ENCODE data around the gene NFASC.

The NFASC gene

DNA sequence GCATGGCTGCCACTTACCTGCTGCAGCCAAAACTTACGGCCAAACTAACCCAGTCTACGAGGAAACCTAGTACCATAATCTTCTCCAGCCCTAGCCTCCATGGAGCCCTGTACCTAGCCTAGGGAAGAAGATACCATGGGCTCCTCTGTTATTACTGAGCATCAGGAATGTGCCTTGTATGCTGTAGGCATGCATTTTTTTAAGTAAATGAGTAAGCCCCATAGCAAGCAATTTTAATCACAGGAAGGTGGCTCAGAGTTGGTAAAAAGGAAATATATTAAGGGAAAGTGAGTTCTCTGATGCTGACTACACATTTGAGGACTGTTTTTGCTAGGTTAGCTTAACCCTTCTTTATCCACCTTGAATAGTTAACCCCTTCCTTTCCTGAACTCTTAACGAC lies 21.2 kb downstream of the NFASC start:
- no peak for DNase-seq

DNA sequence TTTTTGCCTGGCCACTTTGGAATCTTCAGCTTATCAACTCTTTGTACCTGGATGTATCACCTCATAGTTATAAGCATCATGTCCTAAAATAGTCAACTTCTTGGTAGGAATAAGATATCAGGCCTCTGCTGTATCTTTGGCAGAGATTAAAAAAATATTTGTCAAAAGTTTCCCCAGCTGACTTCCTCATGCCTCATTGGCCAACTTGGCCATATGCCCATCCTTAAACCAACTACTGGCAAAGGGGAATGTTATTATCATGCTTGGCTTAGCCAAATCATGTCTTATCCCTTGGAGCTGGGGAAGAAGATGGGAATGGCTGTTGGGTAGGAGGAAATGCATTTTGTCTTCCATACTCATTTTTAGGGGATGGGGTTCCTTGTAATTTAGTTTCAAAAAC lies 23.4 kb downstream of the NFASC start:
- no peak for DNase-seq

DNA sequence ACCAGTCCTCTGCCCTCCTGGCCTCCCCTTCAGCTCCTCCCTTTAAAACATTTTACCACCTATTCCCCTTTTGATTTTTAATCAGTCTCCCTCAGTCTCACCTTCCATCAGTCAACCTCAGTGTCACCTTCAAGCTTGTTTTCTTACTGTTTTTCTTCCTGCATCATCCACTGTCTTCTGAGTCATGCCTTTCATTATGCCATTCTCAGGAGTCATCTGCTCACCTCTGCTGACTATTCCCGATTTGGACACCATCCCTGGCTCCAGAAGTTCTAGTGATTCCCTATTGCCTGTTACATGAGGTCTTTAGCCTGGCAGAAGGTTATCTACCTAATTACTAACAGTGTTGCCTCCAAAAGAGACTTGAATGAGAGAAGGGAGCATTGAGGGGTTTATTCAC lies 23.9 kb downstream of the NFASC start:
- no peak for DNase-seq

DNA sequence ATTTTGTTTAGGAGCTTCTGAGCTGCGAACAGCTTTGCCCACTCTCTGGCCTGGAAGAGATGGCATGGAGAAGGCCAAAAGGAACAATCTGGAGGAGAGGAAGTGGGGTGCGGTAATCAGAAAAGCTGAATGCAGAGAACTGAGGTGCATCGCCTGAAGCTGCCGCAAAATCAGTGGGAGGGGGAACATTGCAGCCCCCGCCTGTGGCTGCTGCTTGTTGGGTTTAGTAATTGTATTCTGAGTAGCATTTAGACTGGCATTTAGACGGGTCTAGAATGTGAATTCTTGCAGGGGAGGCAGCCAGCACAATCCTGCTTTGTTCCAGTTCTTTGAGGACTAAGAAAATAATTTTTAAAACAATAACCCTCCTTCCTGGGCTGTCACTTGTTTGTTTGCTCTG lies 25.4 kb downstream of the NFASC start:
- DNase-seq, result no peak

DNA sequence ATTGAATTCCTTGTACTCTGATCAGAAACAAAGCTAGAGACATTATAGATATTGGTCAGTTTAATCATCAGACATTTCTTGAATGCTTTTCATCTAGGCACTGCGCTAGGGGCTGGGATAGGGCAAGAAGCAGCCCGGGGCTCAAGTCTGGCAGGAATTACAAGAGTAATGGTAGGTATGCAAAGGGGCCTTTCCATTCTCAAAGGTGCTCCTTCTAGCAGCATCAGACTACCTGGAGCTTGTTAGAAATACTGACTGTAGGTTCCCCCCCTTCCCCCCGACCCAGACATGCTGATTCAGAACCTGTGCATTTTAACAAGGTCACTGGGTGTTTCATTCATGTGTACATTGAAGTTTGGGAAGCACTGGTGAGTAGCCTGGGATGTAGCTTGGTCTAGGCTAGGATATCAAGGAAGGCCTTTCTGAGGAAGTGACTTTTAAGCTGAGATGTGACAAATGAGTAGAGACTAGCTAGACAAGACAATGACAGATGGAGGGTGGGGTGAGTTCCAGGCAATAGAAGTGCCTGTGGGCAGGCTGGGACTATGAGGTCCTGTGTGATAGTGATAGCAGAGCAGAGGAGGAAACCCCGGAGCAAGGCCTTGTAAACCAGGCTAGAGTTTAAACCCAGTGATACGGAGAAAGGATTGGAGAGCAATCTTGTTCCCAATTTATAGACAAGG lies 26.3 kb downstream of the NFASC start:
- DNase-seq, result no peak

DNA sequence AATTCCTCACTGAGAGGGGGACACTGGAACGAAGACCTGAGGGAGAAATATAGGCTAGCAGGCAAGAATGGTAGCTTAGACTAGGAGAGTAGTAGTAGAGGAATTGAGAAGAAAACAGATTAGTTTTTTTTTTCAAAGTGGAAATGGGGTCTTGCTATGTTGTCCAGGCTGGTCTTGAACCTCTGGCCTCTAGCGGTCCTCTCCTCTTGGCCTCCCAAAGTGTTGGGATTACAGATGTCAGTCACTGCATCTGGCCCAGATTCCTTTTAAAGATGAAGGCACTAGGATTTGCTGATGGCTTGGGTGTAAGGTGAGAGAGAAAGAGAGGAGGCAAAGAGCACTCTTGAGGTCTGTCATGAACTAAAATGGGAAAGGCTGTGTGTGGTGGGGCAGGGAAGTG lies 30.1 kb downstream of the NFASC start:
- DNase-seq, result no peak

DNA sequence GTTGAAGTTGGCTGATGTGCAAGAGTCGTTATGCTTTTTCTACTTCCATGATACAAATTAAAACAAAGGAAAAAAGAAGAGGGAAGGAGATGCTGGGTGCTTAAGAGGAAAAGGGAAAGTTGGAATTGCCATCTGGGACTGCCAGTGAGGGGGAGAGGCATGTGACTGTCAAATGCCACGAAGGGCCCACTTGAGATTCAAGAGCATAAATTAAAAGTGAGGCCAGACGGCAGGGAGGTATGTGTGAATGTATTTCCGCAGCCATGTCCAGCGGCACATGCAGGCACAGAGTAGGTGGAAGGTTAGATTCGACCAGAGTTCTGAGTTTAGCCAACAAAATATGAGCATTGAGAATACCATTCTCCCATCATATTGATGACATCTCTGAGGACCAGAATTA lies 32.0 kb downstream of the NFASC start:
- DNase-seq, result no peak

DNA sequence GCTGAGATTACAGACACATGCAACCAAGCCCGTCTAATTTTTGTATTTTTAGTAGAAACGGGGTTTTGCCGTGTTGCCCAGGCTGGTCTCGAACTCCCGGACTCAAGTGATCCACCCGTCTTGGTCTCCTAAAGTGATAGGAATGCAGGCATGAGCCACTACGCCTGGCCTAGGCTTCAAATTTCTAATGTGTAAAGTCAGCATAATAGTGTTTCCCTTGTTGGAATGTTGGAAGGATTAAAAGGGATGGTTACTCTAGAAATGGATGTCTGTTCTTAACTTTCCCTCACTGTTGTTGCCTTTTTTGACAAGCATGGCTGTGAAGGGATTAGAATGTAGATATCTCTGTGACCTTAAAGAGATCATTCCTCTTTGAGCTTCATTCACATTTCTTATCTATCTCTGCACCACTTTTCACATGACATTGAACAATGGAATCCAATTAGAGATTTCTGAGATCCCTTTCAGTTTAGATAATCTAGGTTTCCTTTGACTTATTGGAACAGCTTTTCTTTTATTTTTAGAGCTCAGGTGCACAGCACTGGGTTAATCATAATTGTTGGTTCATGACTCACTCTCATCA lies 33.7 kb downstream of the NFASC start:
- no peak for DNase-seq

DNA sequence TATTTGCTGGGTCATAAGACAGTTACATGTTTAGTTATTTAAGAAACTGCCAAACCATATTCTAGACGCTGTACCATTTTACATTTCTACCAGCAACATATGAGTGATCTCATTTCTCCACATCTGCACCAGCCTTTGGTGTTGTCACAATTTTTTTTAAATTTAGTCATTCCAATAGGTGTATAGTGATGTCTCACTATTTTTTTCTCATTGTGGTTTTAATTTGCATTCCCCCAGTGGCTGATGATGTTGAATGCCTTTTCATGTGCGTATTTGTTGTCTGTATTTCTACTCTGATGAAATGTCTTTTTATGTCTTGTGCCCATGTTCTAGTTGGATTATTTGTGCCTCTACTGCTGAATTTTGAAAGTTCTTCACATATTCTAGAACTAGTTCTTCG lies 38.4 kb downstream of the NFASC start:
- DNase-seq, result no peak

DNA sequence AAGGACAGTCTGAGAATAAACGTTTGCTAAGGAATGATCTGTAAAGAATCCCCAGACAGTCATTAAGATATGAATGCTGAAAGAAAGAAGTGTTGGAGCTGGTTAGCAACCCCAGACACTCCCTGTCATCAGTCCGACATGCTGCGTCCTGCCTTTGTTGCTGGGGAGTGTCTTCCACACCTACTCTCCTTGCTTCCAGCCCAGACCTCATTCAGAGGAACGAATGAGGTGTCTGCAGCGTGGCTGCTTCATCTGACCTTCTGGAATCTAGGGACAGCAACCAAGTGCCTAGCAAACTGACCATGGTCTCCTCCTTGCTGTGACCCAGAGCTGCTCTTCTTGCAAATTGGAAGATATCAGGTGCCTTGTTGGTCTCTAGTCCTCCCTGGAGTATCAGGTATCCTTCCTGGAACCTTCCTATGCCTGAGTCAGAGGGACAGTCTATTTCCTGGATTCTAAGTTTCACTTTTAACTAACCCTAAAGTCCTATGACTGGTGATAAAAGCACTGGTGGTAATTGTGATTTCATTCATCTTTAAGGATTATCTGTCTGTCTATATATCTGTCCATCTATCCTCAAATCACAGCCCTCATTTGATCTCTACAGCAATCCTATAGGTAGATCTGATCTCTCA lies 45.3 kb downstream of the NFASC start:
- no peak for DNase-seq

DNA sequence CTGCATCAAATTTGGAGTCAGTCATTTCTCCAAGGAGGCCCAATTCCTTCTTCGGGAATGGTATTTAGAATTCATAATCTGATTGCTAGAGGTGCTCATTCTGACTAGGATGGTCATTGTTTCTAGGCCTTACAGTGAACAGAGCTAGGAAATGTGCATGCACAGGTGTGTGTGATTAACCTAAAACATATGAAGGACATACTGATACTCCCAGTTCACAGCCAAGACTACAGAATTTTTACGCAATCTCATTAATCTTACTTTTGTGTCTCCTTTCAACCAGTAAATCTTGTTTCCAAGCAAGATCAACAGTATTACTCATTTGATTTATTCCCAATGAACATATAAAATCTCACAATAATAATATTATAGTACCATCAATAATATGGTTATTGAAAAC lies 47.1 kb downstream of the NFASC start:
- DNase-seq, result no peak

DNA sequence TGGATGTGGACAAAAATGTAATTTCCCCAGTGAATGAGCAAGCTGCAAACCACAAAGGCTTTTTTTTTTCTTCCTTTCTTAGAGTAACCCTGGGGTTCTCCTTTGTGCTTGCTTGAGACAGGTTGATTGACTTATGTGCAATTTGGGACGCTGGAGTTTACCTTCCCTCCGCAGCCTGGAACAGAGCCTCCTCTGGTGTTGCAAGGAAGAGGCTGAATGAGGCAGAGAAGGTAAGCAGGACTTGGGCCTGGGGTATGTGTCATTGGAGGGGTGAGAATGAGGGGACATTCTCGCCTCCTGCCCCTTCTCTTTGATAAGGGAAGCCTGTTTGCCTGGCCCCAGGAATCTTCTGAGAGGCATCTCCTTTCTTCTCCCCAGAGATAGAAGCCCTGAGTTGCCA lies 49.8 kb downstream of the NFASC start:
- no peak for DNase-seq

DNA sequence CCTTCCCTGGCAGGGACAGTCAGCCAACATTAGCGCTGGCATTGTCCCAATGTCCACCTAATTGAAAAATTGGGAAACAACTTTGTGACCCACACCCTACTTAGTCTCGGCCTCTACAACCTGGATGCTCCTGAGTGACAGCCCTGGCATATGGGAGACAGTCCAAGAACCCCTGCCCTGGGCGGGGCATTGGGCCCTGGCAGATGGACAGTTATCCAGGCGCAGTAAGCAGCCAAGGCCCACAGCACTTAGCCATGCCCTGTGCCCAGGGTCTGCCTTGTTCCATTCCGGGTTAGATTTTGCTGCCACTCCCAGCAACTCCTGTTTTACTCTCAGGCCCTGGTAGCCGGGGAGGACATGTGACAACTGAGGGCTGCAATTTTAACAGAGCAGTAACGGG lies 50.3 kb downstream of the NFASC start:
- no peak for DNase-seq

DNA sequence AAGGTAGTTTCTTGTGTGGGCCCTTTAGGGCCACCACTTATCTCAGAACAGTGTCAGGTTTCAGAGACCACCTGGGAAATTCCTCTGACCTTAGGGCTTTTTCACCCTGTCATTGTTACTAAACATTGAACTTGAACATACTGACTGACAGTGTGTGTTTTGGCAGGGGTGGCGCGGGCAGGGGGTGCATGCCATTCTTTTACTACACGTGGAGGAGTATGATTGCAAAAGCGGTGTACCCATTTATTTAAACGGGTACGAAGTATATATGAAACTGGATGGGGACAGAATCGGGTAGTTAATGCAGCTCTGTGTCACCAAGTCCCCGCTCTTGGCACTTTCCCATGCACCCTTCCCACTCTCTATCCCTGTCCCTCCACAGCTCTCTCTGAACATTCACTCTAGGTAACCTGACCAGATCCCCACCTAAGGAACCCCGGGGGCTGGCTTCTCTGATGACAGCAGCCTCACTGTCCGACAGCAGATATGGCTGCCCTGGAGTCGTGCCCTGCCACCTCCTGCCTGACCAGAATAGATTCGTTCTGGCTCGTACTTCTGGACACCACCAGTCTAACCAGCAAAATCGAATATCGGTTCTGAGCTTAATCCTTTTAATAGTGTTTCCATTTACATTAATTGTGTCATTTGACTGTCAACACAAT lies 51.3 kb downstream of the NFASC start:
- no peak for DNase-seq

DNA sequence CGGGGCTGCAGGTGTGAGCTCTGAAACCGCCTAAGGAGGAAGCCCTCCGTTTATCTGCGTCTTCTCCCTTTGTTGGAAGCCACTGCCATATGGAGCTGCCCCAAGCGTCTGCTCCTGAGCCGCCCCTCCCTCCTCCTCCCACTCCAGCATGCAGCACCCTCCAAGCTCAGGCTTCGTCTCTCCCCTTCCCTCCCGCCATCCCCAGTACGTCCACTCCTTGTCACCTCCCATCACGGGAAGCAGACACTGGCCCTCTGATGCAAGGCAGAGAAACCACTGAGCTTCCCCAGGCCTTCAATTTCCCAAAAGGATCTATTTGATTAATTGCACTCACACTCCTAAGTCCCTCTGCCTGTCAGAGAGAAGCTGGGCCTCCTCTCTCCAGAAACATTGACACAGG lies 52.5 kb downstream of the NFASC start:
- no peak for DNase-seq

DNA sequence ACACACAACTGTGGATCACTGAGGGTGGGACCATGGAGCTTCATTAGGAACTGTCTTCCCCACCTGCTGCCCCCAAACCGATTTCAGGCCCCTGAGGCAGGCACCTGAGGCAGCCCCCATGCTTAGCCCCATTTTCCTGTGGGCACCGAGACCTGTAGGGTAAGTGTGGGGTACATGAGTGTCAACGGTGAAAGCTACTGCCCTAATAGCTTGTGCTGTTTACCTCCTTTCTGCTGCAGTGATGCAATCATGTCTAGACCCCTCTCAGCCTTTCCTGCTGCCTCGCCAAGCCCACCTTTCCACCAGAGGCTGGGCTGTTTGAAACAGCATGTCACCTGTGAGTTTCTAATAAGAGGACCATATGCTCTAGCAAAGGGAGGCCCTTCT lies 53.0 kb downstream of the NFASC start:
- no peak for DNase-seq

DNA sequence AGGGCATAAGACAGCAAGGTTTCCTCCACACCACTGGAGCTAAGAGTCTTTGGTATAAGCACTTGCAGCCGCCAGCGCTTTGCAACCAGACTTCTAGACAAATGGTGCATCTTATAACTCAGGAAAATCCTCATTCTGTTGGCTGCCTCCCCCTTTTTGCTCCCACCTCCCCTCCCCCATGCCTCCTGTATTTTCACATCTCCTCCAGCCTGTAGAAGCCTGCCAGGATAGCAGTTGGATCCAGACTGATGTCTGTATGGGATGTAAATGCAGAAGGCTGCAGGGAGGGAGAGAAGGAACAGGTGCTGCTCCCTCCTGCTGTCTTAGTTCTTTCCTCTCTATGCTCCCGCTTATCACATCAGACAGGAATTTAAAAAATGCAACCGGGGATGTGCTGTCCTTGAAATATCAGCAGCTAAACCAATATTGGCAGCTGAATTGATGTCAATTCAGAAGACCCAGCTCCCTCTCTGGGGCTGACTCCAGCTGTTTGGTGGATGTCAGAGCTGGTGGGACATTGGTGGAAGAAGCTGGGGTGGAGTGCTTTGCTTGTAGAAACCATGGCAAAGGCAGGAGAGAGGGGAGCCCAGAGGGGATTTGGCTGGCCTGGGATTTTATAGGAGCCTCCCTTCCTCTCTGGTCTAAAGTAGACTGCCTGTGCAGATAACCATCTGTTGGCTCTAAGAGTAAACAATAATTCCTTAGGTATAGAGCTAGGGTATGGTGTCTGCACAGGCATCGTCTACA lies 53.5 kb downstream of the NFASC start:
- no peak for DNase-seq

DNA sequence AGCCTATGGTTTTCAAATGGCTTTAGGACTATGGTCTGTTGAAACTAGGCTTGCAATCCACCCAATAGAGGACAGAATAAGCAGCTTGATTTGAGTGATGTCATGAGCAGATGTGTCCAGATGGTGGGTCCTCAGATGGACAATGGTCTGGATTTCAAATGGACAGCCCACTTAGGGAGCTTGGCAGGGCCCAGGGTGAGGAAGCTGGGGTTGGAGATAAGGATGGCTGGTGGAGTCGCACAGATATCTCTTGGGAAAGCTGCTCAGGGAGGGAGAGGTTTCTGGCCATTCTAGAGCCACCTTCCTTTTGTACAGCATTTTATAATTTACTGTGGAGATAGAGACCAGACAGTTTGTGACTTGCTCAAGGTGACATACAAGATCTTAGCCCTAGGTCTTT lies 55.0 kb downstream of the NFASC start:
- DNase-seq, result no peak

DNA sequence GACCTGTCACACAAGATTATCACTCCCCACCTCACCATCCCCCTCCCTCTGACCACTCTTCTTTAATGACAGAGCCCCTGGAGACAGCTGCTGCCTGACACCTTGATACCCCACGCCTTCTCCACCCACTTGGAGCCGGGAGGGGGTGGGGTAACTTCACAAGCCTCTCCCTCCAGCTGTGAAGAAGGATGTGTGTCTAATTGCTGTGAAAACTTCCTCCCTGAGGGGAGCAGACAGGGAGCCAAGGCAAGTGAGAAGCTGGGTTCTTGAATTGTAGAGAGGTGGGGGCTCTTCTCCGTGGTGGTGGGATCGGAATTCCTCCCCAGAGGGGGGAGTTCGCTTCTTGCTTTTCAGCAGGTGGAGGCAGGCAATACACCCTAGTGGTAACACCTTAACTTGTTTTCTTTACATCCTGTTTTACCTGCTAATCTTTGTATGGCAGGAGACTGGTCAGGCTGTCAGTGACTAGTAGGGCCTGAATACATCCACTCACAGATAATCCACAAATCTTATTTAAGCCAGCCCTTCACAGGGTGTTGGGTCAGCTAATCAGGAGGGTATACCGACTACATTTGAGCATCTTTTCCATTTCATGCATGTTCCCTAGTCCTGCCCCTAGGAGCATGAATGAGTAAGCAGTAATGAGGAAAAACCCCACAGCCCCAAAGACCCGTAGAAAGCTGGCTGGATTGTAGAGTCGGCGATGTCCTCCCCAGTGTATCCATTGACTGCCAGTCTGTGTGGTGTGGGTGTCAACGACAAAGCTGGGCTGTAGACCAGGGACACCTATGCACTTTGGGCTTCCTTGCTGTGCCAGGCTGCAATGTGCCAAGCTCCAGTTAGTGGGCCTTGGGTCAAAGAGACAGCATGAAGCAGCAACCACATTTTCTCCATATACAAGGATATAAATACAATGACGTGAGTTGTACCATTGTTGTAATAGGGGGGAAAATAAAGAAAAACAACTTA lies 57.3 kb downstream of the NFASC start:
- no peak for DNase-seq

DNA sequence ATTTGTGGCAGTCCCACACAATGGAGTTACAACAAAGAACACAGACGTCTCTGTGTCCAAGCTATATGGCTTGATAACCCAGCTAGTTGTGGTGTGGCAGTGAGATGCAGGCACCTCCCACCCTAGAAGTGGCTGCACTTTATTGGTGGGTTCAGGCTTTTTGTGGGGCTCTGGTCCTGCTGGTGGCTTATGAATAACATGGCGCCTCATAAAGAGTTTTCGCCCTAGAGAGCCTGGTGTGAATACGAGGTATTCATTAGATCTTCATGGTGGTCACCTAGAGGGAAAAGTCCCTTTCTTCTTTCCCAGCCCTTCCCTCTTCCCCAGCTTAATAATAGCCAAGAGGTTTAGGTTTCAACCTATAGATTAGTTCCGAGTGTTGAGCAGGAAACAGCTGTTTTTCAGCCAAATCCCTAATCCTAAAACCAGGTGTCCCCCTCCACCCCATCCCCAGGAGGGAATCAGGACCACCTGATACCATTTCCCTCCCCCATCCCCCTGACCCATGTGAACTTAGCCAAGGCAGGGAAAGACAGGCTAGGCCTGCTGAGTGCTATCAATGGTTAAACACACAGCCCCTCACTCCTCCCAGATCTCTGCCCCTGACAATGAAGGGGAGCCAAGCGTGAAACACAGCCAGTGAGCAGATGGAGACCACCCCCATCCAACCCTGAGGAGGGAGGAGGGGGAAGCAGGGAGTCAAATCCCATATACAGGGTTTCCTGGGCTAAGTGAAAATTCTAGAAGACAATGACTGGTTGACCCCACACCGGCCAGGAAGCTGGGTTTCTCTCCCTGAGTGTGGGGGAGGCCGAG lies 58.2 kb downstream of the NFASC start:
- no peak for DNase-seq

DNA sequence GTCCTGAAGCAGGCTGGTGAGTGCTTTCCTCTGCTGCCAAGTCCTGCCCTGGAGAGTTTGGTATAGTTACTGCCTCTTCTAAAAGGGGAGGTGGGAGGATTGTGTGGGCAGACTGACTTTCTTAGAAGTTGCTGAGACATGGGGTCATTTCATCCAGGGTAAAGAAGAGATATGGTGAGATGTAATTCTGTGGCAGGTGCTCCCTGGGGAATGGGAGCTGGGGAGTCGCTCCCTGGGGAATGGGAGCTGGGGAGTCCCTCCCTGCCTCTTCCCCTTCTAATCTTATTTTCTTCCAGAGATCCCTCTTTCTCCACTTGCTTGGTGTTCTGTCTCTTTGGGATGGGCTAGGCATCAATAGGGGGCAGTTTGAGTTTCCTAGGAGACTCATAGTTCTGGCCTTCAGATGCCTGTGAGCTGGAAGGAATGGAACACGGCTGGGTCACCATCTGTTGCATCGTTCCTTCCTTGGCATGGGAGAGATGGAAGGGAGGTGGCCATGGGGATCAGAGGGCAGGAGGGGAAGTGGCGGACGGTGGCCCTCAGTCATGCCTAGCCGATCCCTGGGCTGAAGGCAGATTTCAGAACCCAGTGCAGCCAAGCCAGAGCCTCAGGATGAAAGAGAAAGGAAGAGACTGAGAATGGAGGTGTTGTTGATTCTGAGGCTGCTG lies 59.0 kb downstream of the NFASC start:
- DNase-seq, result no peak

All from NCI-H2081 (cell line).